Immature natural killer cell (primary cell): Measurements from ENCODE around the gene IFIT2. TPM values are rescaled to one million over a fixed set of nuclear protein-coding genes. Genes with fewer than 3 reads are reported as not detected.

Experiments used
- DNase-seq, 3 donors: peaks; one replicate each; pipeline ENCODE4 v3.0.0; 2022; ENCODE audit warnings: mixed read lengths in 1 of 3
- H3K27ac Mint-ChIP-seq, 6 donors: one replicate each; pipeline ENCODE4 v1.8.0; 2020; ENCODE audit warnings: mixed read lengths in 6 of 6, mild to moderate bottlenecking in 5 of 6, inconsistent platforms in 4 of 6, moderate library complexity in 3 of 6
- H3K27me3 Mint-ChIP-seq, 3 donors: one replicate each; pipeline ENCODE4 v1.8.0; 2020 to 2021; ENCODE audit warnings: low read depth in 3 of 3, mild to moderate bottlenecking in 3 of 3, mixed read lengths in 3 of 3, moderate library complexity in 3 of 3, inconsistent platforms in 1 of 3
- H3K36me3 Mint-ChIP-seq, 3 donors: one replicate each; pipeline ENCODE4 v1.8.0; 2020; ENCODE audit warnings: mixed read lengths in 3 of 3, inconsistent platforms in 2 of 3, mild to moderate bottlenecking in 2 of 3
- H3K4me1 Mint-ChIP-seq, 2 donors: one replicate each; pipeline ENCODE4 v1.8.0; 2020; ENCODE audit warnings: inconsistent platforms in 2 of 2, mild to moderate bottlenecking in 2 of 2, mixed read lengths in 2 of 2, moderate library complexity in 1 of 2
- H3K4me3 Mint-ChIP-seq, 5 donors: one replicate each; pipeline ENCODE4 v1.8.0; 2020; ENCODE audit warnings: mild to moderate bottlenecking in 5 of 5, mixed read lengths in 5 of 5, inconsistent platforms in 3 of 5, moderate library complexity in 3 of 5
- H3K9me3 Mint-ChIP-seq, 6 donors: one replicate each; pipeline ENCODE4 v1.8.0; 2020; ENCODE audit warnings: mild to moderate bottlenecking in 6 of 6, mixed read lengths in 6 of 6, inconsistent platforms in 4 of 6, moderate library complexity in 3 of 6
- polyA plus RNA-seq, 3 donors: library from polyadenylated mRNA; unstranded; fragments of 300-500 nt; fragmentation: Illumina TruSeq; gene quantifications; one replicate each; pipeline ENCODE4 v1.2.3, GENCODE V29; 2021

IFIT2 gene
- polyA plus RNA-seq, 3 donors from 2014 or later, result 10.3 to 20.8 (median 13.9) TPM

GRCh38 chr10:89355394-89355931 lies 53.6 kb downstream of the IFIT2 start:
- H3K27ac Mint-ChIP-seq, result no peak overlapping the region
- H3K4me1 Mint-ChIP-seq, result no peaks in the 10 kb centered on the region
- H3K27me3 Mint-ChIP-seq, result peaks cover 3 to 10% (median 7%) of the 10 kb centered on the region in 3 donors
- H3K9me3 Mint-ChIP-seq, result no peaks in the 10 kb centered on the region
- peaks cover 0 to 6% (median 0%) of the 10 kb centered on the region in 3 donors for H3K36me3 Mint-ChIP-seq
- H3K4me3 Mint-ChIP-seq, result no peak overlapping the region
- DNase-seq, result no peak

DNA sequence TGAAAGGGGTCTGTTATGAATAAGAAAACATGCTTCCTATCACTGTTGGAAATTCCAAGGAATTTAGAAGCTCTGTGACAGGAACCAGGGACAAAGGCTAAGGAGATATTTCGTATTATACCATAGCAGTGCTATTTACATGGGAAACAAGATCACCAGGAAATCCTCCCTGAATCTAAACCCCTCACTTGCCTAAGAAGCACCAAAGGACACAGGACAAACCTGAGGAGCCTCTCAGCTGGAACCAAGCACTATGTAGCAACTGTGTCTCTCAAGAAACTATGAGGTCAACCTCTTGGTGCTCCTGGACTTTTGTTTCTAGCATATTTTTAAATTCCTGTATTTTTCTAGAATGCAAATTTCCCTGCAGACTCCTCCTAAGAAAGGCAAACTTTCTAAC lies 55.2 kb downstream of the IFIT2 start:
- Mint-ChIP-seq H3K27me3 (peaks cover 3 to 7% (median 6%) of the 10 kb centered on the region in 3 donors), H3K36me3 (peaks cover 0 to 6% (median 6%) of the 10 kb centered on the region in 3 donors), H3K4me1 (no peaks in the 10 kb centered on the region)

GRCh38 chr10:89357975-89358374 lies 56.1 kb downstream of the IFIT2 start:
- H3K9me3 Mint-ChIP-seq, result no peaks in the 10 kb centered on the region
- H3K36me3 Mint-ChIP-seq, result peaks cover 0 to 6% (median 6%) of the 10 kb centered on the region in 3 donors
- no peaks in the 10 kb centered on the region for H3K4me1 Mint-ChIP-seq
- no peak for DNase-seq
- no peak overlapping the region for H3K27ac Mint-ChIP-seq
- no peak overlapping the region for H3K4me3 Mint-ChIP-seq
- H3K27me3 Mint-ChIP-seq, result peaks cover 3 to 9% (median 6%) of the 10 kb centered on the region in 3 donors

More for the DNA sequence above, 55.2 kb downstream of the IFIT2 start:
- H3K4me3 Mint-ChIP-seq, result no peak overlapping the region
- H3K9me3 Mint-ChIP-seq, result no peaks in the 10 kb centered on the region
- no peak overlapping the region for H3K27ac Mint-ChIP-seq
- DNase-seq, result no peak

Other genes with a start within 250 kb of the IFIT2 start
- gene CH25H, start 94.7 kb upstream of the IFIT2 start, polyA plus RNA-seq, result under 1 TPM in 1 of 3 donors, not detected in 2; 0.27 TPM
- 100 to 1,000 TPM; 120 to 196 (median 125) TPM for gene LIPA, start 50.3 kb upstream of the IFIT2 start, polyA plus RNA-seq
- gene IFIT3, start 26.0 kb downstream of the IFIT2 start, polyA plus RNA-seq, result 10 to 100 TPM in 2 of 3 donors, 1 to 10 TPM in 1; 8.2 to 23.8 (median 12.5) TPM
- under 1 TPM in 1 of 3 donors, not detected in 2; 0.11 TPM for gene IFIT1B, start 76.0 kb downstream of the IFIT2 start, polyA plus RNA-seq
- gene IFIT1, start 90.6 kb downstream of the IFIT2 start, polyA plus RNA-seq, result 1 to 10 TPM in 2 of 3 donors, under 1 TPM in 1; 0.43 to 6.0 (median 1.8) TPM
- gene IFIT5, start 112.5 kb downstream of the IFIT2 start, polyA plus RNA-seq, result 10 to 100 TPM in 2 of 3 donors, 1 to 10 TPM in 1; 9.2 to 10.4 (median 10.2) TPM
- not detected for gene SLC16A12, start 233.5 kb downstream of the IFIT2 start, polyA plus RNA-seq